LNCaP clone FGC (cell line): ENCODE results near the gene TEX11.
"Not testable (repeated sequence)": the region's sequence is repeated elsewhere in the genome, so short reads cannot be mapped to it uniquely, and the experiment has no call there.

ENCODE experiments used
- DNase-seq: peaks from one replicate; pipeline ENCODE4 v3.0.0-alpha.2; 2011; ENCODE audit warnings: low read depth
- H3K4me3 ChIP-seq: 2 replicates; pipeline ENCODE4 v1.5.1; 2011; ENCODE audit warnings: mild to moderate bottlenecking, low read depth, low read length, control low read depth
- CTCF ChIP-seq: IDR thresholded peaks from 2 replicates; pipeline ENCODE4 v1.5.1; 2012; ENCODE audit warnings: mild to moderate bottlenecking; ENCODE audit not compliant: control insufficient read depth, insufficient read depth; ENCODE audit errors: extremely low read depth

TEX11 gene

GRCh38 chrX:70635227-70635626 lies 273.3 kb downstream of the TEX11 start:
- H3K4me3 ChIP-seq: no peak overlapping the region
- DNase-seq: no peak
- no peak for TF ChIP-seq CTCF

- no peak for TF ChIP-seq CTCF
- H3K4me3 ChIP-seq: no peak overlapping the region
- DNase-seq: no peak
These were observed 286.8 kb downstream of the TEX11 start for GRCh38 chrX:70621743-70622142.

- TF ChIP-seq CTCF: no peak
- no peak for DNase-seq
- H3K4me3 ChIP-seq: no peak overlapping the region
These were observed 290.0 kb downstream of the TEX11 start for GRCh38 chrX:70618467-70618866.

GRCh38 chrX:70613295-70613694 lies 295.2 kb downstream of the TEX11 start:
- TF ChIP-seq CTCF: no peak
- DNase-seq: no peak
- H3K4me3 ChIP-seq: no peak overlapping the region

GRCh38 chrX:70605352-70605751 lies 303.2 kb downstream of the TEX11 start:
- TF ChIP-seq CTCF: no peak
- DNase-seq: no peak

GRCh38 chrX:70592091-70592490 lies 316.4 kb downstream of the TEX11 start:
- DNase-seq: no peak
- TF ChIP-seq CTCF: no peak
- H3K4me3 ChIP-seq: no peak overlapping the region

More at GRCh38 chrX:70605352-70605751, 303.2 kb downstream of the TEX11 start:
- H3K4me3 ChIP-seq: no peak overlapping the region

- not testable (repeated sequence) for H3K4me3 ChIP-seq, DNase-seq
These were observed 321.4 kb downstream of the TEX11 start for GRCh38 chrX:70587158-70587557.
